GM19328 (cell line): ENCODE results near the gene HDAC5.
"Not testable (repeated sequence)": the region's sequence is repeated elsewhere in the genome, so short reads cannot be mapped to it uniquely, and the experiment has no call there.

Experiments
- ATAC-seq: cut with Tn5 transposase; IDR thresholded peaks from one replicate; pipeline ENCODE4 v1.9.1; 2021; ENCODE audit warnings: mild to moderate bottlenecking, moderate library complexity; ENCODE audit not compliant: unreplicated experiment

The HDAC5 gene

DNA sequence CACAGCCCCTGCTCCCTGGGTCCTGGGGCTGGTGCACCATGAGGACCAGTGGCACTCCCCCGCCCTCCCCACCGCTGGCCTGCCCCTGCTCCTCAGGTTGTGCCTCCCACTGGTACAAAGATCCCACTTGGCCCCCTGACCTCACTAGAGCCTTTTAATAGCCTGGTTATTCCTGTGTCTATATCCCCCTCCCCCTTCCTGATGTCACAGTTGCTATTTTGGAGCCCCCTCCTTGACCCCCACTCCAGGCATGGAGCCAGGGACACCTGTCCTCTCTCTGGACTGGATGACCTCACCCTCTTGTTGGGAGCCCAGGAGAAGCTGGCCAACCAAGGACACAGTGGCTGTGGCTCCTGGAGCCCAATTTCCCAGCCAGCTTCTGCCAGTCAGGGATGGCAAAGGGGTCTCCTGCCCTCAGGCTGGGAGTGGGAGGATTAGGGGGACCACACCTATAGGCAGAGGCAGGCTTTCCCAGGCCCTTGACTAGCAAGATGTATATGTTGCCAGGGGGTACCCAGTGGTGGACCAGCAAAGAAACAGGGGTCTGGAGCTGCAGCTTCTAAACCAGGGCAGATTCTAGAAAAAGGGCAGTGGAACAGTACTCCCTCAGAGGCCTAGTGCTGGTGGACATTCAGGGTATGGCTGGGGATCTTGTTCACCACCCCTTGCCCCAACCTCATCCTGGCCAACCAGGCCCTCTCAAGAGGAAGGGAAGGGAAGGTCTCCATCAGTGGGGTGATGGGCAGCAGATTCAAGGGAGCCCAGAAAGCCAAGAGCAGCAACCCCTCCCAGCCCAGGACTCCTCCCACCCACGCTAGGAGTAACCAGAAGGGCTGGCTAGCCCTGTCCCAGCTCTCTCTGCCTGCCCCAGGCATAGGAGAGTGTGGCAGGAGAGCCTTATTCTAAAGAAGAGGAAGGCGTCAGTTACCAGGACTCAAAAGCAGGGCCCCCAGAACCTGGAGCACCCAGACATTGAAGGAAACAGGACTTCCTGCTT lies 10.9 kb downstream of the HDAC5 start:
- ATAC-seq: no peak

GRCh38 chr17:44111777-44112176 lies 11.7 kb downstream of the HDAC5 start:
- no peak for ATAC-seq

DNA sequence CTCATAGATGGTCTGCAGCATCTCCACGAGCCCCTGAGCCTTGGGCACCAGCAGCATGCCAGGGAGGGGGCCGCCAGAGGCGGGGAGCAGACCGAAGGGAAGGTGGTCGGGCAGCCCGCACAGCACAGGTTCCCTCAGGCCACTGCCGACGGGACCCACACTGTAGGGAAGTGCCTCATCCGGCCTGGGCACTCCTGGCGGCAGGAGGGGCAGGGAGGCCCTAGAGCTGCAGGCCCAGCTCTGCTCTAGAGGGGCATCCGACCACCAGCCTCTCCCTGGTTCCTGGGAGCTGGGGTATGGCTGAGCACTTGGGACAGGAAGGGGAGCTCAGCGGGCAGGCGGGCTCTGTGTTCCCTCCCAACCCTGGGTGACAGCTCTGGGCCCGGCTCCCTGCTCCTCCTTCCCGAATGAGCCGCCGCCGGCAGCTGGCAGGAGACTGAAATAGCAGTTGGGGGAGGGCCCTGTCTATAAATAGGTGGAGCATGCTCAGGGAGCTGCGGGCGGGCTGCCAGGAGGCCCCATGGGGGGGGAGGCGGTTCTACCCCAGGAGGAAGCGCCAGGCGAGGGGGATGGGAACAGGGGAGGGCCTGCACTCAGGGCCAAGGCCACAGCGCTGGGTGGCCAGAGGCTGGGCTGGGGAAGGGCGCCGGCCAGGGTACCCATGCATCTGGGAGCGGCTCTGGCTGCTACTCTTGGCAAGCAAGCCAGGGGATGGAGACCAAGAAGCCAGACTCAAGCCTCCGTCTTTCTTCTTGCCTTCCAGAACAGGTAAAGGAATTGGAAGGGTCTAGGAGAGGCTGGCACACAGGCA lies 12.4 kb downstream of the HDAC5 start:
- ATAC-seq: no peak

DNA sequence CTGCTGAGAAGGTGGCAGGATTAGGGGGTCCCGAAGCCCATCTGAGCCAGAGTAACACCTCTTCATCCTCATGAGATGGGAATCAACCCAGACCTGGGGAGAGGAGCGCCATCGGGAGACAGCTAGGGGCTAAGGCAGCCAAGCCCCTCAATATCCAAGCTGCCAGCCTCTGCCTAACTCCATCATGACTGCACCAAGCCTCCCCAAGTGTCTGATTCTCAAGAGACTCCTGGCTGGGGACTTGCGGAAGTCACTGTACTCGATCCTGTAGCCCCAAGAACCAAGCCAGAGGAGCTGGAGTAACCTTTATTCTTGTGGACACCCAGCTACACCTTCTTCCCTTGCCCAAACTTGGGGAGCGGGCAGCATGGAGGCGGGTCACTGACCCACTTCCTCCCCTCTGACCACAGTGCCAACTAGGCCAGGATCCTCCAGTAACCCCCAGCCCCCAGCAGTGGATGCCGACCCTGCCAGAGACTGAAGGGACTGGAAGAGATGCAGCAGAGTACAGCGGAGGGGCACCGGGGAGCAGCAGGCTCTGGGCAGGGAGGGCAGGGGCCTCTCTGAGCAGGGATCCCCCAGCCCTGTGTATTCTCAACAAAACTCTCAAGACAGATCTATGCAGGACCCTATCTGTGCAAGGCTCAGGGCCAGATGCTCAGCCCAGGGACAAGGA lies 13.3 kb downstream of the HDAC5 start:
- ATAC-seq: no peak

DNA sequence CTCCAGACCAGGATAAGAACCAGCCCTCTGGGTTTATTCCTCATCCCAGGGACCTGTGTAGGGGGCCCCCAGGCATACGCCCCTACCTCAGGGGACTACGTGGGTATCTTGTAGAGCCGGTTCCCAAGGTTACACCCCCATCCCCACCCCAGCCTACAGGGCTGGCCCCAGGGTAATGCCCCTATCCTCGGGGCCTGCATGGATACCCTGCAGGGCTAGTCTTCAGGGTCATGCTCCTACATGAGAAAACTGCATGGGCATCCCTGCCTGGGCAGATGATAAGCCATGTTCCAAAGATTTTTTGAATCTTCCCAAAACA lies 14.2 kb downstream of the HDAC5 start:
- no peak for ATAC-seq

- ATAC-seq: no peak
These were observed 14.8 kb downstream of the HDAC5 start for GRCh38 chr17:44108440-44109311.

DNA sequence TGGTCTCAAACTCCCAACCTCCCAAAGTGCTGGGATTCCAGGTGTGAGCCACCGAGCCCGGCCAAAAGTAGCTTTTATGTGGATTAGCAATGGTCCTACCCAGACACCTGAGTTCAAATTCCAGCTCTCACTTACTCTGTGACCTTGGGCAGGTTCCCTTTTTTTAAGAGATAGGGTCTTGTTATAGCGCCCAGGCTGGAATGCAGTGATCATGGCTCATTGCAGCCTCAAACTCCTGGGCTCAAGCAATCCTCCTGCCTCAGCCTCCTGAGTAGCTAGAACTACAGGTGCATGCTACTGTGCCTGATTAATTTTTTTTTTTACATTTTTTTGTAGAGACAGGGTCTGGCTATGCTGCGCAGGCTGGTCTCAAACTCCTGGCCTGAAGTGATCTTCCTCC lies 16.6 kb downstream of the HDAC5 start:
- no peak for ATAC-seq

DNA sequence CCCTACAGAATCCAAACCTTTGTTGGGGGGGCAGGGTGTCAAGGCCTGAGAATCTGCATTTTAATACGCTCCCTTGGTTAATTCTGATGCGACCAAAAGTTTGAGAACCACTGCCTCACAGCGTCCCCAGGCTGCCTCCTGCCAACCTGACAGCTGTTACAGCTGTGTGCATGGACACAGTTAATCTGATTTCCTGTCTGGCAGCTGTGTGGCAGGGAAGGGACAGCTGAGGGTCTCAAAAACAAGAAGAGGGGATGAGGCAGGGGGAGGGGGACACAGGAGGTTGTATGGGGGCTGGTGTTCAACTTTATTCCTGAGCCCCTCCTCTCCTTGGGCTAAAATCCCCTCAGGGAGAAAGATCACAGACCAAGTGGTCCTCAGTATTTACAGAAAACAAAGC lies 17.5 kb downstream of the HDAC5 start:
- no peak for ATAC-seq

- no peak for ATAC-seq
These were observed 18.0 kb downstream of the HDAC5 start for GRCh38 chr17:44105483-44105882.

GRCh38 chr17:44102849-44103622 lies 20.4 kb downstream of the HDAC5 start:
- no peak for ATAC-seq

GRCh38 chr17:44101858-44102257 lies 21.6 kb downstream of the HDAC5 start:
- ATAC-seq: not testable (repeated sequence)

- no peak for ATAC-seq
These were observed 26.1 kb downstream of the HDAC5 start for GRCh38 chr17:44097110-44097958.

- no peak for ATAC-seq
These were observed 27.6 kb downstream of the HDAC5 start for GRCh38 chr17:44095647-44096496.

- no peak for ATAC-seq
These were observed 28.1 kb downstream of the HDAC5 start for GRCh38 chr17:44095388-44095646.

GRCh38 chr17:44094701-44095387 lies 28.6 kb downstream of the HDAC5 start:
- no peak for ATAC-seq

DNA sequence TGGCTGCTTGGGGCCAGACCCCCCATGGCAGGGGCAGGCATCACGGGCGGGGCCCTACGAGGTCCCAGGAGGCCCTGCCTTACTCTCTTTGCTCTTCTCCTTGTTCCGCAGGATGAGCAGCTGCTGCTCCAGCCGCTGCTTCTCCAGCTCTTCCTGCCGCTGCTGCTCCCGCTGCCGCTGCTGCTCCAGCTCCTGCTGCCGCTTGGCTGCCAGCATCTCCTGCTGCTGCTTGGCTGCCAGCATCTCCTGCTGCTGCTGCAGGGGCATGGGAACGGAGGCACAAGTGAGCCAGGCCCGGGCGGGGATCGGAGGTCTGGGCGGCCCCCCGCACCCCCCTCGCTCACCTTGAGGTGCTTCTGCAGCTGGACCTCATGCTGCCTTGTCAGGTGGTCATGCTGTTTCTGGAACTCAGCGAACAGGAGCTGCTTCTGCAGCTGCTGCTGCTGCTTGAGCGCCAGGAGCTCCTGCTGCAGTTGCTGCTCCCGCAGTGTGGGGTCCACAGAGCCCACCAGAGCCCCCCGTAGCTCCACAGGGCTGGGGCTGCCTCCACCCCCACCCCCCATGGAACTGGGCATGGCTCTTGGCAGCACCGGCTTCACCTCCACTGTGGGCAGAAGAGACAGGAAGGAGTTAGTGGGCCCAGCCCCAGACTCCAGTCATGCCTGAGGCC lies 30.1 kb downstream of the HDAC5 start:
- no peak for ATAC-seq

DNA sequence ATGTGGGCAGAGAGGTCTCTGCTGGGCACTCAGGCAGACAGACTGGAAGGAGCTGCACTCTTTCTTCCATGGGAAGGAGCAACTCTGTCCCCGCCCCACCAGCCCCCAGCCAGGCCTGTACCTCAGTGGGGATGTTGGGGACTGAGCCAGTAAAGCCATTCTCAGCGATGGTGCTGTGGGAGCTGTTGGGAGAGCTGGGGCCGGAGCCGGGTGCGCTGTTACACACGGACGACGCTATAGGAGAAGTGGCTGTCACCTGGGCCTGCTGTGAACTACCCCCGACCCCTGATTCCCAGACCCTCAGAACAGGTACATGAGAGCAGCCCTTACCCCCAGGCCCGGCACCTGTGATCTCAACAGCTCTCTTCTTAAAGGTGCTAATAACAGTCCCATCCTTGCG lies 31.4 kb downstream of the HDAC5 start:
- ATAC-seq: no peak
